ENCODE measurements around the gene MYBPC2. TPM values are rescaled to one million over a fixed set of nuclear protein-coding genes. Genes with fewer than 3 reads are reported as not detected.

The MYBPC2 gene
- total RNA-seq, 1 experiment from 2014 or later = not detected

DNA sequence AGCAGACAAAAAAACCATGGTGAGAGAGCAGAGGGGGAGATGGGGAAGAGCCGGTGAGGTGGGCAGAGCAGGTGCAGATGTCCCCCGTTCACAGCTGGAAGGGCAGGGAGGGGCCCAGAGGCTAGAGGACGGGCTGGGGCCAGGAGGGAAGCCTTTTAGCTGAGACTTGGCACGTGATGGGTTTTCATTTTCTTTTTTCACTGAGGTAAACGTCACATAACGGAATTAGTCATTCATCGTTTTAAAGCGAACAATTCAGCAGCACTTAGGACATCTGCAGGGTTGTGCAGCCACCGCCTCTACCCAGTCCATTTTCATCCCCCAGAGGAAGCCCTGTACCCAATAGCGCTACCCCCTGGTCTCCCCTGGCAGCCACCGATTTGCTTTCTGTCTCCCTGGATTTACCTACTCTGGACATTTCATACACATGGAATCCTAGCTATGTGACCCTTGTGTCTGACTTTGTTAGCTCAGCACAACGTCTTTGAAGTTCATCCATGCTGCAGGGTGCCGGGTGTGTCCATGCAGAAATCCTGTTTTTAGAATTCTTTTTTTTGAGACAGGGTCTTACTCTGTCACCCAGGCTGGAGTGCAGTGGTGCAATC, 27.6 kb downstream of the MYBPC2 start:
- Histone ChIP-seq H3K4me1 (ENCODE audit: insufficient read depth, low read length) (0 out of 2 replicates have a peak, but pooled peaks cover 6% of the 10 kb centered on the region), H3K4me3 (ENCODE audit: low read length) (no peak overlapping the region), H4K20me1 (ENCODE audit: low read length) (no peaks in the 10 kb centered on the region), H3K9ac (ENCODE audit: low read length) (no peak overlapping the region), H2AFZ (ENCODE audit: low read length) (0 out of 2 replicates have a peak overlapping the region, but pooled peaks have one; percentile 8), H3K9me2 (replicated peaks; ENCODE audit: low read length) (no peaks in the 10 kb centered on the region), H3K27me3 (ENCODE audit: low read length) (peaks cover 7% of the 10 kb centered on the region; the same call in 1 of the 2 replicates), H3K9me3 (ENCODE audit: low read length) (no peaks in the 10 kb centered on the region), H3K36me3 (ENCODE audit: low read depth, low read length) (no peaks in the 10 kb centered on the region), H3K4me2 (ENCODE audit: low read length) (peak overlapping the region; percentile 51; the same call in 1 of the 2 replicates), H3F3A (ENCODE audit: low read length, unreplicated experiment) (no peaks in the 10 kb centered on the region), H3K27ac (ENCODE audit: low read length) (no peak overlapping the region), H3K79me2 (ENCODE audit: low read length) (no peaks in the 10 kb centered on the region)
- CTCF ChIA-PET = interaction anchor here (0.6 to 1.5 kb wide), 5 partner anchors 45 to 146 kb away, joined by 3 to 5 read pairs (median 3); no protein-coding TSS in a partner anchor
- BruUV-seq (replicated peaks) = no TSS peak
- intact Hi-C loops (cut with micrococcal nuclease) = no loop called here
- ATAC-seq = peak; percentile 55
- no peak for TF ChIP-seq EZH2phosphoT487 (IDR thresholded peaks at IDR 0.05; ENCODE audit: borderline replicate concordance, low read length)
- DNase-seq = peak; percentile 59
- POLR2A ChIA-PET (ENCODE audit: unreplicated experiment) = no interaction called here

DNA sequence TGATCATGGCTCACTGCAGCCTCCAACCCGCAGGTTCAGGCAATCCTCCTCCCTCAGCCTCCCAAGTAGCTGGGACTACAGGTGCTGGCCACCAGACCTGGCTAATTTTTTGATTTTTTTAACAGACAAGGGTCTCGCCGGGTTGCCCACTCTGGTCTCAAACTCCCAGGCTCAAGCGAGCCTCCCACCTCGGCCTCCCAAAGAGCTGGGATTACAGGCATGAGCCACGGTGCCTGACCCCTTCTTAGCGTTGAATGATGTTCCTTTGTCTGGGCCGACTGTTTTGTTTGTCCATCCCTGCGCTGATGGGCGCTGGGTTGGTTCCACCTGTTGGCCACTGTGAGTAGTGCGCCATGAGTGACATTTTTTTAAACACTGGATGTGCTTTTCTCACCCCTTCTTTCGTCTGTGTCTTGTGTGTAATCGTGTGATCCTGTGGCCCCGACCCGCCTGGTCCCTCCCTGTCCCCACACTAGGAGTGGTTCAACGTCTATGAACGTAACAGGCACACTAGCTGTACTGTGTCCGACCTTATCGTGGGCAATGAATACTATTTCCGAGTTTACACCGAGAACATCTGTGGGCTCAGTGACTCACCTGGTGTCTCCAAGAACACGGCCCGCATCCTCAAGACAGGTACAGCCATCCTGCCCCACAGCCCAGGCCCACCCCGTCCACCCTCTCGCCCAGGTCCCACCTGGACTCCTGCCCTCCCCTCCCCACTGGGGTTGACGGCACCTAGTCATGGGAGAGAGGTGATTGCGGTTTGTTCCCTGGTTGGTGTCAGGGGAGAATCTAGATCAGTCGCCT, 28.6 kb downstream of the MYBPC2 start:
- Histone ChIP-seq H3K4me2 (ENCODE audit: low read length) (peak overlapping the region; percentile 80), H3K27ac (ENCODE audit: low read length) (no peak overlapping the region), H3K9me2 (replicated peaks; ENCODE audit: low read length) (no peaks in the 10 kb centered on the region), H2AFZ (ENCODE audit: low read length) (peak overlapping the region; percentile 87), H3K4me3 (ENCODE audit: low read length) (peak overlapping the region; percentile 47), H3K79me2 (ENCODE audit: low read length) (no peaks in the 10 kb centered on the region), H3K9me3 (ENCODE audit: low read length) (no peaks in the 10 kb centered on the region), H3K4me1 (ENCODE audit: insufficient read depth, low read length) (0 out of 2 replicates have a peak, but pooled peaks cover 6% of the 10 kb centered on the region), H4K20me1 (ENCODE audit: low read length) (no peaks in the 10 kb centered on the region), H3K9ac (ENCODE audit: low read length) (no peak overlapping the region), H3K27me3 (ENCODE audit: low read length) (peaks cover 7% of the 10 kb centered on the region; the same call in 1 of the 2 replicates), H3F3A (ENCODE audit: low read length, unreplicated experiment) (no peaks in the 10 kb centered on the region), H3K36me3 (ENCODE audit: low read depth, low read length) (no peaks in the 10 kb centered on the region)
- ChIA-PET POLR2A (ENCODE audit: unreplicated experiment) (no interaction called here), CTCF (interaction anchor here (0.6 to 1.5 kb wide), 4 partner anchors 93 to 183 kb away, joined by 3 to 5 read pairs (median 4); no protein-coding TSS in a partner anchor)
- BruUV-seq (replicated peaks) = no TSS peak
- DNase-seq (peak; percentile 88), ATAC-seq (peak; percentile 87)
- no peak for TF ChIP-seq EZH2 (IDR thresholded peaks at IDR 0.05; ENCODE audit: low read length, unreplicated experiment)
- TF ChIP-seq EZH2phosphoT487 (IDR thresholded peaks at IDR 0.05; ENCODE audit: borderline replicate concordance, low read length) = no peak
- TF ChIP-seq, protein P1, sequence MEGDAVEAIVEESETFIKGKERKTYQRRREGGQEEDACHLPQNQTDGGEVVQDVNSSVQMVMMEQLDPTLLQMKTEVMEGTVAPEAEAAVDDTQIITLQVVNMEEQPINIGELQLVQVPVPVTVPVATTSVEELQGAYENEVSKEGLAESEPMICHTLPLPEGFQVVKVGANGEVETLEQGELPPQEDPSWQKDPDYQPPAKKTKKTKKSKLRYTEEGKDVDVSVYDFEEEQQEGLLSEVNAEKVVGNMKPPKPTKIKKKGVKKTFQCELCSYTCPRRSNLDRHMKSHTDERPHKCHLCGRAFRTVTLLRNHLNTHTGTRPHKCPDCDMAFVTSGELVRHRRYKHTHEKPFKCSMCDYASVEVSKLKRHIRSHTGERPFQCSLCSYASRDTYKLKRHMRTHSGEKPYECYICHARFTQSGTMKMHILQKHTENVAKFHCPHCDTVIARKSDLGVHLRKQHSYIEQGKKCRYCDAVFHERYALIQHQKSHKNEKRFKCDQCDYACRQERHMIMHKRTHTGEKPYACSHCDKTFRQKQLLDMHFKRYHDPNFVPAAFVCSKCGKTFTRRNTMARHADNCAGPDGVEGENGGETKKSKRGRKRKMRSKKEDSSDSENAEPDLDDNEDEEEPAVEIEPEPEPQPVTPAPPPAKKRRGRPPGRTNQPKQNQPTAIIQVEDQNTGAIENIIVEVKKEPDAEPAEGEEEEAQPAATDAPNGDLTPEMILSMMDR (conservative IDR thresholded peaks at IDR 0.05; ENCODE audit: low read depth, low read length) = peak; percentile 91
- intact Hi-C loops (cut with micrococcal nuclease) = loop anchor here (1.0 kb wide), 3 partner anchors 77 to 104 kb away; partner anchors contain the start of gene POLD1

DNA sequence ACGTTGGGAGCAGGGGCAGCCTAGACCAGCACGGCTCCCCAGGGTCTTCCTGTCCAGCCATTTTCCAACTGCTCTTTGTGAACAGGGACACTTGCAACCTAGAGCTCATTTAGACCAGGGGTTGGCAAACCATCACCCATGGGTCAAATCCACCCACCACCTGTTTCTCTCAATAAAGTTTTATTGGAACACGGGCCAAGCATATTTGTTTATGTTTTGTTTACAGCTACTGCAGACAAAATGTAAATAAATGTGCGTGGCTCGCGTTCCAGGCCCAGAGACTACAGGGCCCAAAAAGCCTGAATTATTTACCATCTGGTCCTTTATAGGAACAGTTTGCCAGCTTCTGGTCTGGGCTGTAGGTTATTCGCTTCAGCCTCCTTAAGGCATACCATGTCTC, 30.3 kb downstream of the MYBPC2 start:
- H3F3A ChIP-seq (ENCODE audit: low read length, unreplicated experiment) = no peaks in the 10 kb centered on the region
- H2AFZ ChIP-seq (ENCODE audit: low read length) = no peak overlapping the region
- no peak overlapping the region for H3K27ac ChIP-seq (ENCODE audit: low read length)
- POLR2A ChIA-PET (ENCODE audit: unreplicated experiment) = no interaction called here
- no peak overlapping the region for H3K4me3 ChIP-seq (ENCODE audit: low read length)
- H3K9ac ChIP-seq (ENCODE audit: low read length) = no peak overlapping the region
- no peaks in the 10 kb centered on the region for H3K36me3 ChIP-seq (ENCODE audit: low read depth, low read length)
- H3K9me2 ChIP-seq (replicated peaks; ENCODE audit: low read length) = no peaks in the 10 kb centered on the region
- H4K20me1 ChIP-seq (ENCODE audit: low read length) = no peaks in the 10 kb centered on the region
- H3K27me3 ChIP-seq (ENCODE audit: low read length) = no peaks in the 10 kb centered on the region
- CTCF ChIA-PET = no interaction called here
- TF ChIP-seq EZH2 (IDR thresholded peaks at IDR 0.05; ENCODE audit: low read length, unreplicated experiment) = no peak
- TF ChIP-seq, protein P1 (conservative IDR thresholded peaks at IDR 0.05; ENCODE audit: low read depth, low read length) = no peak
- no peak for TF ChIP-seq EZH2phosphoT487 (IDR thresholded peaks at IDR 0.05; ENCODE audit: borderline replicate concordance, low read length)
- H3K4me2 ChIP-seq (ENCODE audit: low read length) = no peak overlapping the region
- intact Hi-C loops (cut with micrococcal nuclease) = no loop called here
- no peaks in the 10 kb centered on the region for H3K79me2 ChIP-seq (ENCODE audit: low read length)
- ATAC-seq = no peak
- BruUV-seq (replicated peaks) = no TSS peak
- no peak for DNase-seq
- H3K4me1 ChIP-seq (ENCODE audit: insufficient read depth, low read length) = 0 out of 2 replicates have a peak, but pooled peaks cover 6% of the 10 kb centered on the region
- H3K9me3 ChIP-seq (ENCODE audit: low read length) = no peaks in the 10 kb centered on the region
